Upper lobe of left lung (tissue), 4 donors: Measurements from ENCODE around the gene CLIC3.

ENCODE experiments used
- POLR2A ChIP-seq, 4 donors: fragments of 450-650 bp; IDR thresholded peaks; one replicate each; pipeline ENCODE4 v1.5.1; 2016 to 2017; ENCODE audit warnings: antibody characterized with exemption in 4 of 4, mild to moderate bottlenecking in 2 of 4
- TF ChIP-seq, protein P1 (sequence below), 6 experiments: fragments of 450-650 bp in 4 of 6; fragments of 200-600 bp in 2 of 6; sonication (generic) in 2 of 6; IDR thresholded peaks; one replicate each; pipeline ENCODE4 v1.5.1; 2016 to 2019; ENCODE audit warnings: antibody characterized with exemption in 6 of 6

DNA sequence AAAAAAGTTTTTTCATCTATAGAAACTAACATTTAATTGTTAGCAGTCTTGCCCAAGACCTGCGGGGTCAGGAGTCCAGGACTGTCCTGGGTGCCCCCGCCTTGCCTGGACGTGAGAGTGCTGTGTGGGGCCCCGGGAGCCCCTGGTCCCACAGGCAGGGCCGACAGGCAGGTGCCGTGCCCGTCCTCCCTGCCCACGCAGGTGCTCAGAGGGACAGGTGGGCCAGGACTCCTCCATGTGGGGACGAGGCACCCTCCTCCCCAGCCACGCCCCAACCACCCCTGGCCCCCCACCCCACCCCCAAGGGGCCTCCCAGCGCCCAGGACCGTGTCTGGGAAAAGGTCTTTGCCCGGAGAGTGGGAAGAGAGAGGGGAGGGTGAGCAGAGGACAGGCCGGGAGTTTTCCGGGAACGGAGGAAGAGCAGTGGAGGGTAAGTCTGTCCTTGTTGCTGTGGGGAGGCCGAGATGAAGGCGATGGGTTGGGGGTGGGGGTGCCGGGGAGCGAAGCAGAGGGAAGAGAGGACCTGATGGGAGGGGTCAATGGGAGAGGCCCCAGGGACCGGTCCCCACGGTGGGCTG lies 47.0 kb downstream of the CLIC3 start:
- TF ChIP-seq, protein P1, sequence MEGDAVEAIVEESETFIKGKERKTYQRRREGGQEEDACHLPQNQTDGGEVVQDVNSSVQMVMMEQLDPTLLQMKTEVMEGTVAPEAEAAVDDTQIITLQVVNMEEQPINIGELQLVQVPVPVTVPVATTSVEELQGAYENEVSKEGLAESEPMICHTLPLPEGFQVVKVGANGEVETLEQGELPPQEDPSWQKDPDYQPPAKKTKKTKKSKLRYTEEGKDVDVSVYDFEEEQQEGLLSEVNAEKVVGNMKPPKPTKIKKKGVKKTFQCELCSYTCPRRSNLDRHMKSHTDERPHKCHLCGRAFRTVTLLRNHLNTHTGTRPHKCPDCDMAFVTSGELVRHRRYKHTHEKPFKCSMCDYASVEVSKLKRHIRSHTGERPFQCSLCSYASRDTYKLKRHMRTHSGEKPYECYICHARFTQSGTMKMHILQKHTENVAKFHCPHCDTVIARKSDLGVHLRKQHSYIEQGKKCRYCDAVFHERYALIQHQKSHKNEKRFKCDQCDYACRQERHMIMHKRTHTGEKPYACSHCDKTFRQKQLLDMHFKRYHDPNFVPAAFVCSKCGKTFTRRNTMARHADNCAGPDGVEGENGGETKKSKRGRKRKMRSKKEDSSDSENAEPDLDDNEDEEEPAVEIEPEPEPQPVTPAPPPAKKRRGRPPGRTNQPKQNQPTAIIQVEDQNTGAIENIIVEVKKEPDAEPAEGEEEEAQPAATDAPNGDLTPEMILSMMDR (IDR thresholded peaks at IDR 0.05), result no peak
- no peak for TF ChIP-seq POLR2A (IDR thresholded peaks at IDR 0.05)
